Thyroid gland (tissue), 4 donors: Measurements from ENCODE around the gene ACAP3. TPM values are rescaled to one million over a fixed set of nuclear protein-coding genes. Genes with fewer than 3 reads are reported as not detected.

Experiments used
- DNase-seq, 2 donors: peaks; one replicate each; pipeline ENCODE4 v3.0.0-alpha.2; 2019
- H3K27ac ChIP-seq, 3 donors: fragments of 200-600 bp; sonication (generic); 1 replicate in 2 of 3; 2 replicates in 1 of 3; pipeline ENCODE4 v1.5.1; 2016 to 2019; ENCODE audit warnings: mild to moderate bottlenecking in 1 of 3, moderate library complexity in 1 of 3
- H3K27me3 ChIP-seq: fragments of 200-600 bp; sonication (generic); one replicate; pipeline ENCODE4 v1.5.1; 2019
- H3K36me3 ChIP-seq, 2 donors: fragments of 200-600 bp; sonication (generic); one replicate each; pipeline ENCODE4 v1.5.1; 2016 to 2019
- H3K4me1 ChIP-seq, 2 donors: fragments of 200-600 bp; sonication (generic); one replicate each; pipeline ENCODE4 v1.5.1; 2017 to 2019
- H3K4me3 ChIP-seq, 3 donors: fragments of 200-600 bp; sonication (generic); replicated peaks in 1 of 3; 1 replicate in 2 of 3; 2 replicates in 1 of 3; pipeline ENCODE4 v1.5.1; 2016; ENCODE audit warnings: mild to moderate bottlenecking in 1 of 3
- H3K9me3 ChIP-seq: fragments of 200-600 bp; sonication (generic); one replicate; pipeline ENCODE4 v1.5.1; 2017
- CTCF ChIP-seq, 6 experiments: fragments of 200-600 bp in 3 of 6; fragments of 450-650 bp in 3 of 6; sonication (generic) in 3 of 6; IDR thresholded peaks; one replicate each; pipeline ENCODE4 v1.5.1; 2016 to 2019; ENCODE audit warnings: antibody characterized with exemption in 6 of 6, mild to moderate bottlenecking in 2 of 6, inconsistent platforms in 1 of 6, moderate library complexity in 1 of 6
- POLR2A ChIP-seq, 2 donors: fragments of 450-650 bp; IDR thresholded peaks; one replicate each; pipeline ENCODE4 v1.6.1; 2017; ENCODE audit warnings: antibody characterized with exemption in 2 of 2, mild to moderate bottlenecking in 2 of 2, moderate library complexity in 1 of 2
- WGBS, 2 donors: methylation state at CpG; one replicate each; pipeline ENCODE4 v1.1.5; 2017; 5-methylcytosine and 5-hydroxymethylcytosine counted together
- intact Hi-C: fragments of 100-400 bp; cut with DNase I; formaldehyde crosslinking; loops from one replicate; pipeline ENCODE4 v1.15.1; 2023
- total RNA-seq, 4 donors: library from RNA; depleted of rRNA; stranded (reverse); fragments of >200 nt; gene quantifications; one replicate each; pipeline ENCODE4 v1.2.3, GENCODE V29; 2016

The ACAP3 gene
- total RNA-seq, 4 donors from 2014 or later: 31.6 to 51.2 (median 42.1) TPM

- intact Hi-C loops: loop anchor here (10.0 kb wide), 1 partner anchor 48 kb away; the partner anchor contains the start of gene UBE2J2
- WGBS, 2 donors: 80 to 93% methylated on average over 10 to 14 of the region's 14 CpGs
- no peak overlapping the region for H3K4me3 ChIP-seq
- H3K4me1 ChIP-seq: peaks cover 18 to 47% of the 10 kb centered on the region in 2 donors
- H3K27me3 ChIP-seq: no peaks in the 10 kb centered on the region
- H3K36me3 ChIP-seq: peaks cover 3 to 12% of the 10 kb centered on the region in 2 donors
- DNase-seq: no peak
- H3K9me3 ChIP-seq: no peaks in the 10 kb centered on the region
- H3K27ac ChIP-seq: no peak overlapping the region
- TF ChIP-seq POLR2A (IDR thresholded peaks at IDR 0.05): no peak
- no peak for TF ChIP-seq CTCF (IDR thresholded peaks at IDR 0.05)
Observed at GRCh38 chr1:1322418-1322817, 14.7 kb upstream of the ACAP3 start.

GRCh38 chr1:1321477-1321876, 13.7 kb upstream of the ACAP3 start:
- intact Hi-C loops: loop anchor here (10.0 kb wide), 1 partner anchor 47 kb away; the partner anchor contains the start of gene UBE2J2
- no peak for TF ChIP-seq POLR2A (IDR thresholded peaks at IDR 0.05)
- WGBS, 2 donors: 89% methylated on average over 2 of the region's 8 CpGs; no CpG with 5 or more reads in 1 of the 2 donors
- peaks cover 0 to 11% of the 10 kb centered on the region in 2 donors for H3K36me3 ChIP-seq
- no peaks in the 10 kb centered on the region for H3K9me3 ChIP-seq
- peaks cover 18 to 45% of the 10 kb centered on the region in 2 donors for H3K4me1 ChIP-seq
- H3K4me3 ChIP-seq: no peak overlapping the region
- no peak overlapping the region for H3K27ac ChIP-seq
- DNase-seq: no peak
- H3K27me3 ChIP-seq: no peaks in the 10 kb centered on the region

- WGBS, 2 donors: 80 to 90% methylated on average over 1 to 10 of the region's 23 CpGs
- TF ChIP-seq POLR2A (IDR thresholded peaks at IDR 0.05) (no peak), CTCF (IDR thresholded peaks at IDR 0.05) (no peak)
- intact Hi-C loops: loop anchor here (10.0 kb wide), 1 partner anchor 46 kb away; the partner anchor contains the start of gene UBE2J2
- Histone ChIP-seq H3K4me3 (no peak overlapping the region), H3K27me3 (no peaks in the 10 kb centered on the region), H3K4me1 (peaks cover 16 to 39% of the 10 kb centered on the region in 2 donors), H3K36me3 (peaks cover 4 to 11% of the 10 kb centered on the region in 2 donors), H3K27ac (no peak overlapping the region), H3K9me3 (no peaks in the 10 kb centered on the region)
- no peak for DNase-seq
Observed at GRCh38 chr1:1320666-1321448, 13.1 kb upstream of the ACAP3 start.

GRCh38 chr1:1319646-1319941, 11.9 kb upstream of the ACAP3 start:
- Histone ChIP-seq H3K4me3 (no peak overlapping the region), H3K27ac (no peak overlapping the region), H3K36me3 (peaks cover 5 to 18% of the 10 kb centered on the region in 2 donors), H3K27me3 (no peaks in the 10 kb centered on the region), H3K9me3 (no peaks in the 10 kb centered on the region), H3K4me1 (peaks cover 6 to 30% of the 10 kb centered on the region in 2 donors)
- intact Hi-C loops: loop anchor here (5.0 kb wide), 1 partner anchor 38 kb away; the partner anchor contains the start of gene MXRA8
- TF ChIP-seq CTCF (IDR thresholded peaks at IDR 0.05): no peak
- no peak for DNase-seq
- 93 to 94% methylated on average over 13 of the region's 13 CpGs for WGBS, 2 donors

- Histone ChIP-seq H3K27me3 (no peaks in the 10 kb centered on the region), H3K4me3 (no peak overlapping the region), H3K36me3 (peaks cover 11 to 24% of the 10 kb centered on the region in 2 donors), H3K4me1 (peaks cover 6 to 30% of the 10 kb centered on the region in 2 donors), H3K9me3 (no peaks in the 10 kb centered on the region), H3K27ac (no peak overlapping the region)
- 90 to 92% methylated on average over 30 to 36 of the region's 36 CpGs for WGBS, 2 donors
- DNase-seq: no peak
- intact Hi-C loops: loop anchor here (5.0 kb wide), 1 partner anchor 38 kb away; the partner anchor contains the start of gene MXRA8
- TF ChIP-seq POLR2A (IDR thresholded peaks at IDR 0.05) (no peak), CTCF (IDR thresholded peaks at IDR 0.05) (no peak)
Observed at GRCh38 chr1:1318777-1319645, 11.3 kb upstream of the ACAP3 start.
